Prostate gland (tissue), 2 donors: Measurements from ENCODE around the gene HSF2.

Experiments
- CTCF ChIP-seq, 4 experiments: fragments of 200-600 bp in 2 of 4; fragments of 450-650 bp in 2 of 4; sonication (generic) in 2 of 4; IDR thresholded peaks; 1 replicate in 3 of 4; 2 replicates in 1 of 4; pipeline ENCODE4 v1.5.1; 2016 to 2019; ENCODE audit warnings: antibody characterized with exemption in 4 of 4, mild to moderate bottlenecking in 2 of 4, moderate library complexity in 2 of 4
- POLR2A ChIP-seq: fragments of 450-650 bp; IDR thresholded peaks from one replicate; pipeline ENCODE4 v1.6.1; 2016; ENCODE audit warnings: antibody characterized with exemption, mild to moderate bottlenecking
- POLR2AphosphoS5 ChIP-seq: sonication (generic); formaldehyde crosslinking; IDR thresholded peaks from one replicate; pipeline ENCODE4 v1.6.1; 2017; ENCODE audit warnings: antibody characterized with exemption

GRCh38 chr6:122406187-122406586, 6.7 kb downstream of the HSF2 start:
- TF ChIP-seq CTCF (IDR thresholded peaks at IDR 0.05) (no peak), POLR2A (no peak), POLR2AphosphoS5 (no peak)
